HL-60/S4 (cell line): ENCODE measurements around the gene CEP68.
"Not testable (repeated sequence)": the region's sequence is repeated elsewhere in the genome, so short reads cannot be mapped to it uniquely, and the experiment has no call there.

Experiments used
- in situ Hi-C: fragments of 300-500 bp; cut with MboI; formaldehyde crosslinking; loops from 2 replicates; pipeline ENCODE4 v1.14.3; 2022; ENCODE audit warnings: low sequenced_read_pairs

The CEP68 gene

DNA sequence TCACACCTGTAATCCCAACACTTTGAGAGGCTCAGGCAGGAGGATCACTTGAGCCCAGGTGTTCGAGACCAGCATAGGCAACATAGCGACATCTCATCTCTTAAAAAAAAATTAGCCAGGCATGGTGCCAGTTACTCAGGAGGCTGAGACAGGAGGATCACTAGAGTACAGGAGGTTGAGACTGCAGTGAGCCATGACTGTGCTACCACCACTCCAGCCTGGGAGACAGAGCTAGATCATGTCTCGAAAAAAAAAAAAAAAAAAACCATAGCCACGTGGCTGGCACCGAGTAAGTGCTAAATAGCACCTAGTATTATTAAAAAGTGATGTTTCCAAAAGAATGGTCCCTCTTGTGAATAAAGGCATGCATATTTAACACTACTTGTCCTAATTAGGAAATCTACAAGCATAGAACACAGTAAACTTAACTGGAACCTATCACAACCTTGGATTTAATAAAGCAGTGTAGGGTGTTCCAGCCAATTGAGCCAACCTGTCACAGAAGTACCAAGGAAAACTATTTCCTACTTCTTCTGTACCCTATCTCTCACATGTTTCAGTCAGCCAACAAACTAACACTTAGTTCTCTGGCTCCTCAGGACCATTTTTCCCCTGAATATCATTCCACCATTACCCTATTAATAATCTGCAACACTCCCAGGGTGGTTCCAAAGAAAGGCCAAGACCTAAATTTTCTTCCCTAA lies 64.9 kb downstream of the CEP68 start:
- in situ Hi-C loops = no loop called here

DNA sequence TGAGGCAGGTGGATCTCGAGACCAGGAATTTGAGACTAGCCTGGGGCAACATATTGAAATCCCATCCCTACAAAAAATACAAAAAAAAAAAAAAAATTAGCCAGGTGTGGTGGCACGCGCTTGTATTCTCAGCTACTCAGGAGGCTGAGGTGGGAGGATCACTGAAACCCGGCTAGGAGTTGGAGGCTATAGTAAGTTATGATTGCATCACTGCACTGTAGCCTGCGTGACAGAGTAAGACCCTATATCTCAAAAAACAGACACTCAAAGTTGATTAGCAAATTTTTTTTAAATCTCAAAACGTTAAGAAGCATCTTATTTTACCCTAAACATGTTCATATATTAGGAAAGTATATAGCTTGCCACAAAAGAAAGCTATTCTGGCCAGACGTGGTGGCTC lies 66.1 kb downstream of the CEP68 start:
- in situ Hi-C loops = no loop called here

DNA sequence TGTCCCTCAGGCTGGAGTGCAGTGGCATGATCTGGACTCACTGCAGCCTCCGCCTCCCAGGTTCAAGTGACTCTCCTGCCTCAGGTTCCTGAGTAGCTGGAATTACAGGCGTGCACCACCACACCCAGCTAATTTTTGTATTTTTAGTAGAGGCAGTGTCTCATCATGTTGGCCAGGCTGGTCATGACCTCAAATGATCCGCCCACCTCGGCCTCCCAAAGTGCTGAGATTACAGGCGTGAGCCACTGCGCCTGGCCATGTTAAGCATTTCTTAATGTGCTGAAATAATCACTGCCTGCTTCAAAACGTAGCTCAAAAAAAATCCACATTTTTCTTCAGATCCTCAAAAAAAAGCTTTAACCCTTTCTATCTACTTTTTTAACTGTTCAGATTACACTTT lies 69.2 kb downstream of the CEP68 start:
- in situ Hi-C loops = not testable (repeated sequence)

DNA sequence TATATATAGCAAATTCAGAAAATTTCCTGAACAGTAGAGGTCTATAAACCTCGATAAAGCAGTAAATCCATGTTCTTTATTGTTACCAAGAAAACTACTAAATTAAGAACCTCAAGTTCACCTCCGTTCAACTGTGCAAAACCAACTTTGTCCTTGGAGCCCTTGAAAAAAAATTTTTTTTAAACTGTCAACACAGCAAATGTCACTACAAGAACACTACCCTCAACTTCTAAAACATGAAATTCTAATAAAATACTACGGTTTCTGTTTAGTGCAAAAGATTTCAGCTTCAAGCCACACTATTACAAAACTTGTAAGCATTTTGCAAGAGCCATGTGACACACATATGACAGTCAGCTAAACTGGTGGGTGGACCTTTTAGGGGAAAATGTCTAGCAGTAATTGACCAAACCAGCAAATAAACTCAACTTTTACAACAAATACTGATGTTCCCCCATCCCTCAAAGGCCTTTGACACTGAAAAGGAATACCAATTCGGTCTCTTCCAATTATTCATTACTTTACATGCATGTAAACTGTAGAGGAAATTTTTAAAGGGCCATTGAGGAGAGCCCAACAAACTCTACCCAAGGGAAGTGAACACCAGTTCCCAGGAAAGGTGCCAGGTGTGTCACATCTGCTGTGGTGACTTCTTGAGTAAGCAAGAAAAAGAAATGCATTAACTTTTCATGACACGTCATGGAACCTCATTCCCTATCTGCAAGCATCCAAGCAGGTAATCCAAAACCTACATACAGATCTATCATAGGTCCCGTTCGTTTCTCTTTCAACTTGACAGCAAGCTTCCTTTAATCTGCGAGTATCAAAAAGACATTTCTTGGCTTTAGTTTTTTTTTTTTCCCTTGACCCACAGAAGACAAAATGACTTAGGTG lies 72.3 kb downstream of the CEP68 start:
- in situ Hi-C loops = no loop called here

DNA sequence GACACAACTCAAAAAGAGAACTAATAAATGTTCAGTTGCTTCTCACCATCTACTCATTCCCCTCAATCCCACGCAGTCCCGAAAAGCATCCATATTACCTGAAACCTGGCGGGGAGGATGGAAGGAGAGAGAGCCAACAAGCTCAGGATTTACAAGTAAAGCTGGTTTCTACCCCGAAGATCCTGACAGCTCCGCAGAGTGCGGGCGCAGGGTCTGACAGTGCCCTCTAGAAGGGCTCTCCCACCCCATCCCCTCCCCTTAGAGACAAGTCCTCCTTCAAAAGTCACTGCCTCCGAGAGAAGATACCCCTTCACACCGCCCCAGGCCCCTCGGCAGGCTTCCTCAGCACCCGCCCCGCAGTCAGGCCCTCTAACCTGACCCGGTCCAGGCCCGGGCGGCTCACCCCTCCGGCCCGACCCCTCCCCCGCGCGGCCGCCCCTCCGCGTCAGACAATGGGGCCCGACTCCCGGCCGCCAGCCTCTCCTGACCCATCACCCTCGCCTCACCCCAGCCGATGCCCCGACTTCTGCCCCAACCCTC lies 73.1 kb downstream of the CEP68 start:
- in situ Hi-C loops = no loop called here

DNA sequence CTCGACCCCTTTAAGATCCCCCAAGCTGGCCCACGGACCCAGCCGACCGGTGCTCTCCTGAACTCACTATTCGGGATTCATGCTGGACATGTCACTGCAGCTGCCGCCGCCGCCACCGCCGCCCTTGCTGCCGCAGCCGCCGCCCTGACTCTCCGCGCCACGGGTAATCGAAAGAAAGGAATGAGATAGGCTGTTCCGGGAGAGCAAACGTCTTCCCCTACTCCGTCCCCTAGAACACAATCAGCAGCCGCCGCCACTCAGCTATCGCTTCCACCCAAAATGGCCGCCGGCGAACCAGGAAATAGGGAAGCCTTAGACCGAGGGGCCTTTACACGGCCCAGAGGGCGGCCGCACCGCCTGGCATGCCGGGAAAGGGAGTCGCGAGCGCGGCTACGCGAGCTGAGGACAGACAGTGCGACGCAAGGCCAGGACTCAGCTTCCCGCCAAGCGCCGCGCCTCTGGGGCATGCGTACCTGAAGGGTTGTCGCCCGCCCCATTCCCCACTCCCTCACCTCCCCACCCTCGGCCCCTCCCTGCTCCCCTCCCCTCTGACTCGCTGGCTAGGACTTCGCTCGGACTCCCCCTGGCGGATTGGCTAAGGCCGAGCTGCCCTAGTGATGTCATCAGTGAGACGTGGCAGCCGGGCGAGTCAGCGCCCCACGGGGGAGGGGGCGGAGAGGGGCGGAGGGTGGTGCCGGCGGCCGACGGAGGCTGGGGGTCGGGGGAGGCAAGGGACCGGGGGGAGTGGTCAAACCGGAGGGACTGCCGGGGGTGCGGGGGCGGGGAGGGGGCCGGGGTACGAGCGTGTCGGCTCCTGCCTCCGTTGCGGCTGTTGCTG lies 73.8 kb downstream of the CEP68 start, which contains the start of gene RAB1A:
TSS of gene RAB1A (minus strand) at position 281 of the 838 bp plus-strand sequence. CDS start at position 90, 191 bp downstream.
- in situ Hi-C loops = no loop called here

DNA sequence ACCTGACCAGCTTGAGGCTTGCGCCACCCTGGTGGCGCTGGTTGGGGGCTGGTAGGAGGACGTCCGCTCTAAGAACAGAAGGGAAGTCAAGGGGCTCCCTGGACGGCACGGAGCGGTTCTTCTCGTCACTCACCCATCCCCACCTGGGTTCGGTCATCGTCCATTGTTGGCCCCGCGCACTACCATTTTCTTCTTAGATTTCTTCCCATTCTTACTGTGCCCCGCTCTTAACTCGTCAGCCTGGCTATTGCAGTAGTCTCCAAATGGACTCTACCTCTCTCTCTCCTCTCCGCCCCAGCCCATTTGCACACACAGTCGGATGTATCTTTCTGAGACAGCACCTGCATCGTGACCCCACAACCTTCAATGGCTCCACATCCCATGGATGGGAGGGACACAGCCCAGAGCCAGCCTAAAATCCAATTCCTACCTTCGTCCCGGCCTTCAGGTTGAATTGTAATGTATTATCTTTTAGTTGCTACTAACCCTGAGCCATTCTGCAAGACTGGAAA lies 74.5 kb downstream of the CEP68 start:
- in situ Hi-C loops = no loop called here

DNA sequence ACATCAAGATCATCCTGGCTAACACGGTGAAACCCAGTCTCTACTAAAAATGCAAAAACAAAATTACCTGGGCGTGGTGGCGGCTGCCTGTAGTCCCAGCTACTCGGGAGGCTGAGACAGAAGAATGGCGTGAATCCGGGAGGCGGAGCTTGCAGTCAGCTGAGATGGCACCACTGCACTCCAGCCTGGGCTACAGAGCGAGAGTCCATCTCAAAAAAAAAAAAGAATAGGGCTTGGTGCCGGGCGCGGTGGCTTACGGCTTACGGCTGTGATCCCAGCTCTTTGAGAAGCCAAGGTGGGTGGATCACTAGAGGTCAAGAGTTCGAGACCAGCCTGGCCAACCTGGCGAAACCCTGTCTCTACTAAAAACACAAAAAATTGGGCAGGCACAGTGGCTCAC lies 76.7 kb downstream of the CEP68 start:
- in situ Hi-C loops = not testable (repeated sequence)

DNA sequence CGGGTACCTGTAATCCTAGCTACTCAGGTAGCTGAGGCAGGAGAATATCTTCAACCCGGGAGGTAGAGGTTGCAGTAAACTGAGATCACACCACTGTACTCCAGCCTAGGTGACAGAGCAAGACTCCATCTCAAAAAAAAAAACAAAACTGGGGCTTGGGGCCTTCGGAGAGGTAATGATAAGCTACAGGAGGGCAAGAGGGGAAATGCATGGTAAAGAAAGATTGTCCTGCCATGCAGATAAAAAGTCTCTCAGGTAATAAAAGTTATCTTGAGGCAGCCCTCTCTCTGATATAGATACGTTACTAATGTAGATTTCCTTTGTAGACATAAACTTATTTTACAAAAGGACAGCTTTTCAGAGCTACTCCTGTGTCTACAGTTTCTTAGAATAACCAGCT lies 77.4 kb downstream of the CEP68 start:
- in situ Hi-C loops = no loop called here

DNA sequence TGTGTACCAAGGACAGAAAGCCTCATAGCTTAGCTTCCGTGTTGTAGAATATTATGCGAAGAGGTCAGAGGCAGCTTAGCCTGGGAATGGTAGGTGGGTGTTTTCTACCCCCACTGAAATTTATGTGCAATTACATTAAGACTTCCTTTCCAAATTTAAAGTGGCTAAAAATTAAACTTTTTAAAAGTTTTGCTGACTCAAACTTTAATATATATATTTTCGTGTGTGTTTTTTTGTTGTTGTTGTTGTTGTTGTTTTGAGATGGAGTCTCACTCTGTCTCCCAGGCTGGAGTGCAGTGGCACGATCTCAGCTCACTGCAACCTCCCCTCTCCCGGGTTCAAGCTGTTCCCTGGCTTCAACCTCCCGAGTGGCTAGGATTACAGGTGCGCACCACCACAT lies 77.9 kb downstream of the CEP68 start:
- in situ Hi-C loops = no loop called here

DNA sequence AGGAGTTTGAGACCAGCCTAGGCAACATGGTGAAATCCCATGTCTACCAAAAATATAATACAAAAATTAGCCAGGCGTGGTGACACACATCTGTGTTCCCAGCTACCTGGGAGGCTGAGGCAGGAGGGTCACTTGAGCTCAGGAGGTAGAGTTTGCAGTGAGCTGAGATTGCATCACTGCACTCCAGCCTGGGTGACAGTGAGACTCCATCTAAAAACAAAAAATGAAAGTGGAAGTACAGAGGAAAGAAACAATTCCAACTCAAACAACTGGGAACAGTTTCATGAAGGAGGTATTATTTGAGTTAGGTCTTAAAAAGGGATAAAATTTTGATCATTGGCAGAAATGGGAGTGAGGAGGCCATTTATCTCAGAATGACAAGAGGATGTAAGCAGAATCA lies 80.0 kb downstream of the CEP68 start:
- in situ Hi-C loops = no loop called here
